GM21576 (cell line): ENCODE data around the gene NACA2.
"Not testable (repeated sequence)": the region's sequence is repeated elsewhere in the genome, so short reads cannot be mapped to it uniquely, and the experiment has no call there.

Source experiments
- ATAC-seq: cut with Tn5 transposase; IDR thresholded peaks from one replicate; pipeline ENCODE4 v1.9.1; 2021; ENCODE audit warnings: mild to moderate bottlenecking, moderate library complexity; ENCODE audit not compliant: unreplicated experiment

The NACA2 gene

GRCh38 chr17:61579961-61580360, 11.1 kb downstream of the NACA2 start:
- no peak for ATAC-seq

GRCh38 chr17:61579347-61579746, 11.7 kb downstream of the NACA2 start:
- no peak for ATAC-seq

- ATAC-seq: no peak
Measured at GRCh38 chr17:61578645-61579044, 12.4 kb downstream of the NACA2 start.

- no peak for ATAC-seq
Measured at GRCh38 chr17:61575983-61576382, 15.0 kb downstream of the NACA2 start.

- ATAC-seq: no peak
Measured at GRCh38 chr17:61575352-61575975, 15.6 kb downstream of the NACA2 start.

GRCh38 chr17:61574542-61575351, 16.3 kb downstream of the NACA2 start:
- no peak for ATAC-seq

- not testable (repeated sequence) for ATAC-seq
Measured at GRCh38 chr17:61572547-61572946, 18.5 kb downstream of the NACA2 start.

- no peak for ATAC-seq
Measured at GRCh38 chr17:61571624-61572023, 19.4 kb downstream of the NACA2 start.

- no peak for ATAC-seq
Measured at GRCh38 chr17:61570118-61570517, 20.9 kb downstream of the NACA2 start.

- not testable (repeated sequence) for ATAC-seq
Measured at GRCh38 chr17:61569525-61569924, 21.5 kb downstream of the NACA2 start.

GRCh38 chr17:61568219-61569072, 22.6 kb downstream of the NACA2 start:
- ATAC-seq: no peak

GRCh38 chr17:61567045-61567802, 23.8 kb downstream of the NACA2 start:
- no peak for ATAC-seq

- not testable (repeated sequence) for ATAC-seq
Measured at GRCh38 chr17:61566448-61566847, 24.6 kb downstream of the NACA2 start.

- not testable (repeated sequence) for ATAC-seq
Measured at GRCh38 chr17:61565850-61566249, 25.2 kb downstream of the NACA2 start.

GRCh38 chr17:61565213-61565612, 25.8 kb downstream of the NACA2 start:
- ATAC-seq: no peak

GRCh38 chr17:61562287-61562686, 28.7 kb downstream of the NACA2 start:
- ATAC-seq: no peak

- ATAC-seq: no peak
Measured at GRCh38 chr17:61561354-61561753, 29.7 kb downstream of the NACA2 start.

GRCh38 chr17:61560071-61560470, 30.9 kb downstream of the NACA2 start:
- no peak for ATAC-seq

GRCh38 chr17:61556224-61557188, 34.5 kb downstream of the NACA2 start:
- no peak for ATAC-seq
